ACHN (cell line): ENCODE results near the gene PVALB.

ENCODE experiments used
- DNase-seq: peaks from one replicate; pipeline ENCODE4 v3.0.0-alpha.2; 2015
- in situ Hi-C: cut with HindIII; loops from 2 replicates; pipeline ENCODE4 v1.10.0; 2017; ENCODE audit warnings: low sequenced_read_pairs, low pct_ligation_motif_present, low pct_unique_long_range_greater_than_20kb

The PVALB gene

GRCh38 chr22:36852056-36852973 is 35.5 kb upstream of the PVALB start:
- in situ Hi-C loops, result no loop called here
- DNase-seq, result no peak

- DNase-seq, result no peak
- in situ Hi-C loops, result no loop called here
These were observed 33.8 kb upstream of the PVALB start for GRCh38 chr22:36850682-36851081.

- in situ Hi-C loops, result no loop called here
- DNase-seq, result no peak
These were observed 33.2 kb upstream of the PVALB start for GRCh38 chr22:36850056-36850455.

- in situ Hi-C loops, result no loop called here
- DNase-seq, result no peak
These were observed 30.1 kb upstream of the PVALB start for GRCh38 chr22:36846949-36847348.

- in situ Hi-C loops, result no loop called here
These were observed 29.4 kb upstream of the PVALB start for GRCh38 chr22:36846271-36846670.

GRCh38 chr22:36840106-36840505 is 23.3 kb upstream of the PVALB start:
- in situ Hi-C loops, result no loop called here
- no peak for DNase-seq

More at GRCh38 chr22:36846271-36846670, 29.4 kb upstream of the PVALB start:
- no peak for DNase-seq

GRCh38 chr22:36839356-36840073 is 22.7 kb upstream of the PVALB start:
- in situ Hi-C loops, result no loop called here
- no peak for DNase-seq

GRCh38 chr22:36838119-36839030 is 21.5 kb upstream of the PVALB start:
- in situ Hi-C loops, result no loop called here

GRCh38 chr22:36835903-36836302 is 19.1 kb upstream of the PVALB start:
- DNase-seq, result no peak
- in situ Hi-C loops, result no loop called here

More at GRCh38 chr22:36838119-36839030, 21.5 kb upstream of the PVALB start:
- no peak for DNase-seq

GRCh38 chr22:36833073-36833472 is 16.2 kb upstream of the PVALB start:
- in situ Hi-C loops, result no loop called here
- no peak for DNase-seq

GRCh38 chr22:36831717-36832116 is 14.9 kb upstream of the PVALB start:
- in situ Hi-C loops, result no loop called here
- no peak for DNase-seq

- no peak for DNase-seq
- in situ Hi-C loops, result no loop called here
These were observed 14.4 kb upstream of the PVALB start for GRCh38 chr22:36831206-36831605.

- no peak for DNase-seq
- in situ Hi-C loops, result no loop called here
These were observed 13.8 kb upstream of the PVALB start for GRCh38 chr22:36830601-36831000.

- in situ Hi-C loops, result no loop called here
These were observed 12.7 kb upstream of the PVALB start for GRCh38 chr22:36829370-36830002.

GRCh38 chr22:36828815-36829214 is 12.0 kb upstream of the PVALB start:
- in situ Hi-C loops, result no loop called here

More at GRCh38 chr22:36829370-36830002, 12.7 kb upstream of the PVALB start:
- no peak for DNase-seq

GRCh38 chr22:36826262-36826661 is 9.4 kb upstream of the PVALB start:
- in situ Hi-C loops, result no loop called here
- DNase-seq, result no peak

More at GRCh38 chr22:36828815-36829214, 12.0 kb upstream of the PVALB start:
- no peak for DNase-seq

- in situ Hi-C loops, result no loop called here
These were observed 7.8 kb upstream of the PVALB start for GRCh38 chr22:36824655-36825054.

GRCh38 chr22:36823186-36823839 is 6.5 kb upstream of the PVALB start:
- in situ Hi-C loops, result no loop called here
- no peak for DNase-seq

More at GRCh38 chr22:36824655-36825054, 7.8 kb upstream of the PVALB start:
- no peak for DNase-seq
